CD4-positive, alpha-beta T cell (primary cell): ENCODE measurements around the gene FBXL17. TPM values are rescaled to one million over a fixed set of nuclear protein-coding genes. Genes with fewer than 3 reads are reported as not detected.

Source experiments
- ATAC-seq: fragments of 200-7000 bp; cut with Tn5 transposase; one replicate; pipeline ENCODE4 v1.10.0; 2022; ENCODE audit warnings: mild to moderate bottlenecking; ENCODE audit not compliant: poor library complexity
- CTCF ChIA-PET: fragments of 350-600 bp; sonication (Branson Sonifier 250); formaldehyde crosslinking; loops from one replicate; lab custom pipeline; 2021; ENCODE audit warnings: antibody characterized with exemption, inconsistent platforms; lab: Charles Lee
- POLR2A ChIA-PET: fragments of 350-600 bp; sonication (Branson Sonifier 250); formaldehyde crosslinking; loops from one replicate; lab custom pipeline; 2021; ENCODE audit warnings: antibody characterized with exemption, inconsistent platforms; lab: Charles Lee
- DNase-seq, 14 experiments: peaks; one replicate each; pipeline ENCODE4 v3.0.0-alpha.2; 2013 to 2020; ENCODE audit warnings: mixed read lengths in 2 of 14
- H3K27ac ChIP-seq, 2 donors: one replicate each; pipeline versions ENCODE4 v1.5.1 to v1.7.0; 2013; ENCODE audit warnings: low read length in 2 of 2, low read depth in 1 of 2, mild to moderate bottlenecking in 1 of 2
- H3K27me3 ChIP-seq, 2 experiments: 1 replicate in 1 of 2; 2 replicates in 1 of 2; pipeline versions ENCODE4 v1.6.1 to v1.7.0; 2013; ENCODE audit warnings: low read length in 2 of 2, control low read depth in 1 of 2, mild to moderate bottlenecking in 1 of 2, moderate library complexity in 1 of 2; ENCODE audit not compliant: insufficient read depth in 2 of 2, control insufficient read depth in 1 of 2
- H3K36me3 ChIP-seq: one replicate; pipeline ENCODE4 v1.6.1; 2013; ENCODE audit warnings: low read length, control low read depth; ENCODE audit not compliant: insufficient read depth
- H3K4me1 ChIP-seq: one replicate; pipeline ENCODE4 v1.6.1; 2013; ENCODE audit warnings: low read length, control low read depth; ENCODE audit not compliant: insufficient read depth
- H3K4me3 ChIP-seq: one replicate; pipeline ENCODE4 v1.5.1; 2013; ENCODE audit warnings: mild to moderate bottlenecking, low read length, moderate library complexity
- H3K9me3 ChIP-seq, 2 experiments: 1 replicate in 1 of 2; 2 replicates in 1 of 2; pipeline versions ENCODE4 v1.6.1 to v1.7.0; 2013; ENCODE audit warnings: low read length in 2 of 2, mild to moderate bottlenecking in 2 of 2, control low read depth in 1 of 2, moderate library complexity in 1 of 2; ENCODE audit not compliant: control insufficient read depth in 1 of 2, insufficient read depth in 1 of 2
- H3K27ac Mint-ChIP-seq: one replicate; pipeline ENCODE4 v1.8.0; 2020; ENCODE audit warnings: mixed read lengths
- H3K27me3 Mint-ChIP-seq: one replicate; pipeline ENCODE4 v1.8.0; 2021; ENCODE audit warnings: mixed read lengths
- H3K36me3 Mint-ChIP-seq: one replicate; pipeline ENCODE4 v1.8.0; 2021; ENCODE audit warnings: low read depth, mixed read lengths
- H3K4me1 Mint-ChIP-seq: one replicate; pipeline ENCODE4 v1.8.0; 2021; ENCODE audit warnings: low read depth, mixed read lengths
- H3K4me3 Mint-ChIP-seq: one replicate; pipeline ENCODE4 v1.8.0; 2020; ENCODE audit warnings: mild to moderate bottlenecking, mixed read lengths
- H3K9me3 Mint-ChIP-seq: one replicate; pipeline ENCODE4 v1.8.0; 2020; ENCODE audit warnings: mixed read lengths
- intact Hi-C, 2 experiments: fragments of 100-400 bp; cut with DNase I in 1 of 2; cut with micrococcal nuclease in 1 of 2; formaldehyde crosslinking; loops; one replicate each; pipeline versions ENCODE4 v1.15.1 to v1.9.0; 2023 to 2025; cut with DNase I, micrococcal nuclease
- total RNA-seq, 174 experiments: library from RNA in 2 of 174; stranded (reverse) in 2 of 174; gene quantifications; one replicate each; pipeline ENCODE4 v1.2.3 and lab custom pipeline; 2021 to 2026
- TF ChIP-seq, protein P1 (sequence below): fragments of 200-600 bp; IDR thresholded peaks from one replicate; pipeline ENCODE4 v1.8.0; 2022; ENCODE audit warnings: antibody characterized with exemption, mild to moderate bottlenecking

The FBXL17 gene
- total RNA-seq, 2 experiments from 2014 or later = 17.9 to 21.1 TPM

- H3K4me3 Mint-ChIP-seq = no peak overlapping the region
- intact Hi-C loops = no loop called here
Observed at GRCh38 chr5:108232805-108233204, 149.1 kb downstream of the FBXL17 start.

GRCh38 chr5:108222011-108222410 lies 159.9 kb downstream of the FBXL17 start:
- no peaks in the 10 kb centered on the region for H3K4me1 ChIP-seq
- peaks cover 4% of the 10 kb centered on the region for H3K36me3 ChIP-seq
- peaks cover 85% of the 10 kb centered on the region for H3K36me3 Mint-ChIP-seq
- POLR2A ChIA-PET = no interaction called here
- H3K9me3 ChIP-seq = peaks cover 0 to 7% of the 10 kb centered on the region in 2 experiments
- TF ChIP-seq, protein P1, sequence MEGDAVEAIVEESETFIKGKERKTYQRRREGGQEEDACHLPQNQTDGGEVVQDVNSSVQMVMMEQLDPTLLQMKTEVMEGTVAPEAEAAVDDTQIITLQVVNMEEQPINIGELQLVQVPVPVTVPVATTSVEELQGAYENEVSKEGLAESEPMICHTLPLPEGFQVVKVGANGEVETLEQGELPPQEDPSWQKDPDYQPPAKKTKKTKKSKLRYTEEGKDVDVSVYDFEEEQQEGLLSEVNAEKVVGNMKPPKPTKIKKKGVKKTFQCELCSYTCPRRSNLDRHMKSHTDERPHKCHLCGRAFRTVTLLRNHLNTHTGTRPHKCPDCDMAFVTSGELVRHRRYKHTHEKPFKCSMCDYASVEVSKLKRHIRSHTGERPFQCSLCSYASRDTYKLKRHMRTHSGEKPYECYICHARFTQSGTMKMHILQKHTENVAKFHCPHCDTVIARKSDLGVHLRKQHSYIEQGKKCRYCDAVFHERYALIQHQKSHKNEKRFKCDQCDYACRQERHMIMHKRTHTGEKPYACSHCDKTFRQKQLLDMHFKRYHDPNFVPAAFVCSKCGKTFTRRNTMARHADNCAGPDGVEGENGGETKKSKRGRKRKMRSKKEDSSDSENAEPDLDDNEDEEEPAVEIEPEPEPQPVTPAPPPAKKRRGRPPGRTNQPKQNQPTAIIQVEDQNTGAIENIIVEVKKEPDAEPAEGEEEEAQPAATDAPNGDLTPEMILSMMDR = no peak
- CTCF ChIA-PET = no interaction called here
- no peaks in the 10 kb centered on the region for H3K4me1 Mint-ChIP-seq
- no peak overlapping the region for H3K4me3 ChIP-seq
- H3K27me3 Mint-ChIP-seq = no peaks in the 10 kb centered on the region
- H3K27me3 ChIP-seq = no peaks in the 10 kb centered on the region
- H3K4me3 Mint-ChIP-seq = no peak overlapping the region
- H3K9me3 Mint-ChIP-seq = peaks cover 3% of the 10 kb centered on the region
- H3K27ac ChIP-seq = no peak overlapping the region
- no peak for ATAC-seq
- DNase-seq = no peak
- intact Hi-C loops = no loop called here
- no peak overlapping the region for H3K27ac Mint-ChIP-seq

More at GRCh38 chr5:108232805-108233204, 149.1 kb downstream of the FBXL17 start:
- H3K36me3 Mint-ChIP-seq = peaks cover 76% of the 10 kb centered on the region
- Histone ChIP-seq H3K27ac (no peak overlapping the region), H3K4me1 (no peaks in the 10 kb centered on the region), H3K36me3 (no peaks in the 10 kb centered on the region), H3K4me3 (no peak overlapping the region), H3K27me3 (no peaks in the 10 kb centered on the region), H3K9me3 (no peaks in the 10 kb centered on the region)
- TF ChIP-seq, protein P1 = no peak
- H3K4me1 Mint-ChIP-seq = no peaks in the 10 kb centered on the region
- CTCF ChIA-PET = interaction anchor here (1.7 kb wide), 1 partner anchor 11 kb away, joined by 4 read pairs; no protein-coding TSS in a partner anchor
- POLR2A ChIA-PET = no interaction called here
- peaks cover 4% of the 10 kb centered on the region for H3K9me3 Mint-ChIP-seq
- no peak for DNase-seq
- H3K27me3 Mint-ChIP-seq = no peaks in the 10 kb centered on the region
- no peak overlapping the region for H3K27ac Mint-ChIP-seq
- ATAC-seq = no peak

DNA sequence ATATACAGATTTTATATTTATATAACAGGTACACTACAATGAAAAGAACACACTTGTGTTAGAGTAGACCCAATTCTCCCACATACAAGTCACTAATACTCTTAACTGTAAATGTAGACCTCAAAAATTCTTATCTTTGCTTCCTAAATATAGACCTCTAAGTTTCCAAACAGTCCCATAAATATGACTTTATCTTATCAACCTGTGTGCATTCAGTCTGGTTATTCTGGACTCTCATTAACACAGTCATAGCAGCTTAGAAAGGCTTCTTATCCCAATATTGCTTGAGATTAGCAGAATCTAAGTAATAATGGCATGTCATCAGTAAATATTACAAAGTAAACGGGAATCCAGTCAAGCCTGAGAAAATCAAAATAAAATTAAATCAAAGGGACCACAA lies 161.1 kb downstream of the FBXL17 start:
- Histone ChIP-seq H3K9me3 (peaks cover 0 to 7% of the 10 kb centered on the region in 2 experiments), H3K36me3 (peaks cover 4% of the 10 kb centered on the region), H3K4me1 (no peaks in the 10 kb centered on the region), H3K4me3 (no peak overlapping the region), H3K27me3 (no peaks in the 10 kb centered on the region), H3K27ac (no peak overlapping the region)
- TF ChIP-seq, protein P1 = no peak
- Mint-ChIP-seq H3K9me3 (peaks cover 7% of the 10 kb centered on the region), H3K36me3 (peaks cover 92% of the 10 kb centered on the region), H3K27ac (no peak overlapping the region), H3K4me1 (no peaks in the 10 kb centered on the region), H3K4me3 (no peak overlapping the region), H3K27me3 (no peaks in the 10 kb centered on the region)
- ATAC-seq (no peak), DNase-seq (no peak)
- intact Hi-C loops = no loop called here
- ChIA-PET CTCF (no interaction called here), POLR2A (no interaction called here)
